ENCODE results near the gene ANKMY2. TPM values are rescaled to one million over a fixed set of nuclear protein-coding genes. Genes with fewer than 3 reads are reported as not detected.

The ANKMY2 gene
- polyA plus RNA-seq, 3 donors, result 4.8 to 7.5 (median 7.0) TPM

DNA sequence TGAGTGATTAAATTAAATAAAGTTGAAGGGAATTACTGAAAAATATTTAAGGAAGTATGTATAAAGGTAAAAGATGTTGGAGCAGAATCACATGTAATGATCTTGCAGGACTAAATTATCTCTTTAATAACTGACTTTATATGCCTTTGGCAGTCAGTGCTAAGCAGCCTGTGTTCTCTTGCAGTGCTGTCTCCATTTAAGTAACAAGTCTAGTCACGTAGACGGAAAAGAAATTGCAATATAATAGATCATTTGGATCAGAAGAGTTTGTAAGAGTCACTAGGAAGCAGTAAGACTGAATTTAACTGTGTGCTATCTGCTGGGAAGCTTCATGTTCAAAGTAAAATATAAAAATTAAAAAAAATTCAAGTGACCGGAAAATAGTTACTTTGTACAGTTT lies 21.8 kb upstream of the ANKMY2 start:
- H3K9ac ChIP-seq (ENCODE audit: insufficient read depth, low read length, poor library complexity, severe bottlenecking), result no peak overlapping the region
- H3K4me2 ChIP-seq (replicated peaks; ENCODE audit: extremely low read depth, low read length, poor library complexity, severe bottlenecking), result no peak overlapping the region
- WGBS (ENCODE audit: insufficient coverage), result 60% methylated on average over 1 of the region's 3 CpGs
- Mint-ChIP-seq H3K4me3 (no peak overlapping the region), H3K9me3 (peaks cover 0 to 3% (median 0%) of the 10 kb centered on the region in 7 donors), H3K4me1 (peaks cover 26% of the 10 kb centered on the region), H3K27ac (peak overlapping the region; percentile 29 to 92 (median 86)), H3K36me3 (peaks cover 16 to 34% of the 10 kb centered on the region in 2 donors), H3K27me3 (ENCODE audit: low read depth in 3 of 3) (no peaks in the 10 kb centered on the region)
- no peak for DNase-seq
- intact Hi-C loops (cut with micrococcal nuclease), result no loop called here
- peak overlapping the region in 1 of 2 donors; percentile 75 for H3K27ac ChIP-seq (ENCODE audit: low read depth in 1 of 2, low read length in 2 of 2)
- no peak overlapping the region for H2AFZ ChIP-seq (ENCODE audit: insufficient read depth, low read depth, low read length, poor library complexity, severe bottlenecking)
- peaks cover 40% of the 10 kb centered on the region for H3K79me2 ChIP-seq (ENCODE audit: insufficient read depth, low read length)
- H3K9me3 ChIP-seq (replicated peaks in 1 of 2; ENCODE audit: control insufficient read depth in 1 of 2, insufficient read depth in 1 of 2, low read length in 2 of 2), result no peaks in the 10 kb centered on the region
- H3K4me3 ChIP-seq (replicated peaks in 1 of 3; ENCODE audit: low read depth in 2 of 3, low read length in 3 of 3), result no peak overlapping the region
- H4K20me1 ChIP-seq (ENCODE audit: insufficient read depth, low read length), result no peaks in the 10 kb centered on the region
- TF ChIP-seq, protein P1, sequence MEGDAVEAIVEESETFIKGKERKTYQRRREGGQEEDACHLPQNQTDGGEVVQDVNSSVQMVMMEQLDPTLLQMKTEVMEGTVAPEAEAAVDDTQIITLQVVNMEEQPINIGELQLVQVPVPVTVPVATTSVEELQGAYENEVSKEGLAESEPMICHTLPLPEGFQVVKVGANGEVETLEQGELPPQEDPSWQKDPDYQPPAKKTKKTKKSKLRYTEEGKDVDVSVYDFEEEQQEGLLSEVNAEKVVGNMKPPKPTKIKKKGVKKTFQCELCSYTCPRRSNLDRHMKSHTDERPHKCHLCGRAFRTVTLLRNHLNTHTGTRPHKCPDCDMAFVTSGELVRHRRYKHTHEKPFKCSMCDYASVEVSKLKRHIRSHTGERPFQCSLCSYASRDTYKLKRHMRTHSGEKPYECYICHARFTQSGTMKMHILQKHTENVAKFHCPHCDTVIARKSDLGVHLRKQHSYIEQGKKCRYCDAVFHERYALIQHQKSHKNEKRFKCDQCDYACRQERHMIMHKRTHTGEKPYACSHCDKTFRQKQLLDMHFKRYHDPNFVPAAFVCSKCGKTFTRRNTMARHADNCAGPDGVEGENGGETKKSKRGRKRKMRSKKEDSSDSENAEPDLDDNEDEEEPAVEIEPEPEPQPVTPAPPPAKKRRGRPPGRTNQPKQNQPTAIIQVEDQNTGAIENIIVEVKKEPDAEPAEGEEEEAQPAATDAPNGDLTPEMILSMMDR (IDR thresholded peaks at IDR 0.05), result no peak
- peaks cover 8 to 11% of the 10 kb centered on the region in 2 donors for H3K36me3 ChIP-seq (replicated peaks in 1 of 2; ENCODE audit: control insufficient read depth in 1 of 2, insufficient read depth in 2 of 2, low read length in 2 of 2)
- H3K27me3 ChIP-seq (ENCODE audit: control insufficient read depth in 2 of 2, insufficient read depth in 2 of 2, low read length in 2 of 2), result no peaks in the 10 kb centered on the region
- H3K4me1 ChIP-seq (ENCODE audit: control insufficient read depth in 1 of 2, insufficient read depth in 2 of 2, low read length in 2 of 2), result peaks cover 15 to 16% of the 10 kb centered on the region in 2 donors

DNA sequence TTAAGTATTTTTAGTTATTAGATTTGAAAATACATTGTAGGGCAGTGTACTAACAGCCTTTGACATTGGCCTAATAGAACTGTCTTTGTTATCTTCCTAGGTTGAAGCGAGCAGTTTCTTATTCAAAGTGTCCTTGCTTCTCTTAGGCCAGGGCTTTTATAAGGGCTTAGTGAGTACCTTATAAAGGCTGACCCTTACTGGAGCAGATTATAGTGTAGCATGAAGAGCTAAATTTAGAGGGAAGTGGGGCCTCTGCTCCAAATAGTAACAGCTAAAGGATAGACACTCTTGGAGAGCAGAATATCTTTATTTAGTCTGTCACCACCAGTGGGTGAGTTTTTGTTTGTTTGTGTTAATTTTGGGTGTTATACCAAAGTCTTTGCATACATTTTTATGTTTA lies 16.4 kb upstream of the ANKMY2 start:
- intact Hi-C loops (cut with micrococcal nuclease), result loop anchor here in 1 of 2 donors (2.0 kb wide), 1 partner anchor 15 kb away; the partner anchor contains the start of gene BZW2
- H3K4me1 ChIP-seq (ENCODE audit: control insufficient read depth in 1 of 2, insufficient read depth in 2 of 2, low read length in 2 of 2), result peaks cover 12 to 13% of the 10 kb centered on the region in 2 donors
- Mint-ChIP-seq H3K9me3 (no peaks in the 10 kb centered on the region), H3K27me3 (ENCODE audit: low read depth in 3 of 3) (no peaks in the 10 kb centered on the region), H3K27ac (no peak overlapping the region), H3K4me1 (peaks cover 23% of the 10 kb centered on the region), H3K36me3 (peaks cover 2 to 13% of the 10 kb centered on the region in 2 donors), H3K4me3 (no peak overlapping the region)
- H3K4me3 ChIP-seq (replicated peaks in 1 of 3; ENCODE audit: low read depth in 2 of 3, low read length in 3 of 3), result no peak overlapping the region
- H3K9ac ChIP-seq (ENCODE audit: insufficient read depth, low read length, poor library complexity, severe bottlenecking), result no peak overlapping the region
- no CpG with 5 or more reads among the region's 1 CpG for WGBS (ENCODE audit: insufficient coverage)
- no peaks in the 10 kb centered on the region for H3K27me3 ChIP-seq (ENCODE audit: control insufficient read depth in 2 of 2, insufficient read depth in 2 of 2, low read length in 2 of 2)
- no peak overlapping the region for H2AFZ ChIP-seq (ENCODE audit: insufficient read depth, low read depth, low read length, poor library complexity, severe bottlenecking)
- DNase-seq, result no peak
- peaks cover 8% of the 10 kb centered on the region for H4K20me1 ChIP-seq (ENCODE audit: insufficient read depth, low read length)
- H3K4me2 ChIP-seq (replicated peaks; ENCODE audit: extremely low read depth, low read length, poor library complexity, severe bottlenecking), result no peak overlapping the region
- H3K27ac ChIP-seq (ENCODE audit: low read depth in 1 of 2, low read length in 2 of 2), result peak overlapping the region in 1 of 2 donors; percentile 25
- H3K79me2 ChIP-seq (ENCODE audit: insufficient read depth, low read length), result peaks cover 51% of the 10 kb centered on the region
- H3K9me3 ChIP-seq (replicated peaks in 1 of 2; ENCODE audit: control insufficient read depth in 1 of 2, insufficient read depth in 1 of 2, low read length in 2 of 2), result no peaks in the 10 kb centered on the region
- H3K36me3 ChIP-seq (replicated peaks in 1 of 2; ENCODE audit: control insufficient read depth in 1 of 2, insufficient read depth in 2 of 2, low read length in 2 of 2), result peaks cover 0 to 8% of the 10 kb centered on the region in 2 donors
- TF ChIP-seq, protein P1 (IDR thresholded peaks at IDR 0.05), result no peak
